K562 treated with DMSO at 1 percent for 4 hours (cell line): ENCODE data around the gene CHKB. TPM values are rescaled to one million over a fixed set of nuclear protein-coding genes. Genes with fewer than 3 reads are reported as not detected.

Experiments used
- total RNA-seq: library from RNA; unstranded; fragments of 300-600 nt; gene quantifications from 2 replicates; pipeline ENCODE4 v1.2.3, GENCODE V29; 2022; ENCODE audit not compliant: insufficient read depth

Gene CHKB, protein sequence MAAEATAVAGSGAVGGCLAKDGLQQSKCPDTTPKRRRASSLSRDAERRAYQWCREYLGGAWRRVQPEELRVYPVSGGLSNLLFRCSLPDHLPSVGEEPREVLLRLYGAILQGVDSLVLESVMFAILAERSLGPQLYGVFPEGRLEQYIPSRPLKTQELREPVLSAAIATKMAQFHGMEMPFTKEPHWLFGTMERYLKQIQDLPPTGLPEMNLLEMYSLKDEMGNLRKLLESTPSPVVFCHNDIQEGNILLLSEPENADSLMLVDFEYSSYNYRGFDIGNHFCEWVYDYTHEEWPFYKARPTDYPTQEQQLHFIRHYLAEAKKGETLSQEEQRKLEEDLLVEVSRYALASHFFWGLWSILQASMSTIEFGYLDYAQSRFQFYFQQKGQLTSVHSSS
- 17.3 and 26.2 TPM in 2 replicates for total RNA-seq

DNA sequence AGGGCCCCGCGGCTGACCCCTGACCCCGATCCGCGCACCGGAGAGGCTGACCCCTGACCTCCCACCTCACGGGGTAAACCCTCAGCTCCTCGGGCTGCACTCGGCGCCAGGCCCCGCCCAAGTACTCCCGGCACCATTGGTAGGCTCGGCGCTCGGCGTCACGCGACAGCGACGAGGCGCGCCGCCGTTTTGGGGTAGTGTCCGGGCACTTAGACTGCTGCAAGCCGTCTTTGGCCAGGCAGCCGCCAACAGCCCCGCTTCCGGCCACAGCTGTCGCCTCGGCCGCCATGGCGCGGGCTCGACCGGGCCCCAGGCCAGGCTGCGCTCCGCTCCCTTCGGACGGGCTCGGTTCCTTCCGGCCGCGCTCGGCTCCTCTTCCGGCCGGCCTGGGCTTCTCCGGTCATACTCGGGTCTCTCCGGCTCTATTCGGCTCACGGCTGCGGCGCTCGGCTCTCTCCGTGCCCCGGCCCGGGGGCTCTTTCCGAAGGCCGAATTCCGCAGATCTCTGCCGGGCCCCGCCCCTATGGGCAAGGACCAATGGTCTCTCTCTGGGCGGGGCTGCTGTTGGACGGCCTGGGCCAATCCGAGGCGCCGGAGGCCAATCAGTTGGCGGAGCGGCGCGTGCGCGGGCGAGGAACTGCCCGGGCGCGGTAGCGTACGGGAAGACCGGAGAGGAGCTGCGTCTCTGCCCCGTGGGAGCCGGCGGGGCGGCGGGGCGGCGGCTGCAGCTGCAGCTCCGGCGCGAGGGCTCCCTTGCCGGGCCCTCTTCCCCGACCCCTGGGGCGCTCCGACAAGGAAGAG lies at the start of gene CHKB:
CHKB (minus strand) TSS at position 357 of the 801 bp plus-strand sequence; CDS start at position 289, 68 bp downstream.

DNA sequence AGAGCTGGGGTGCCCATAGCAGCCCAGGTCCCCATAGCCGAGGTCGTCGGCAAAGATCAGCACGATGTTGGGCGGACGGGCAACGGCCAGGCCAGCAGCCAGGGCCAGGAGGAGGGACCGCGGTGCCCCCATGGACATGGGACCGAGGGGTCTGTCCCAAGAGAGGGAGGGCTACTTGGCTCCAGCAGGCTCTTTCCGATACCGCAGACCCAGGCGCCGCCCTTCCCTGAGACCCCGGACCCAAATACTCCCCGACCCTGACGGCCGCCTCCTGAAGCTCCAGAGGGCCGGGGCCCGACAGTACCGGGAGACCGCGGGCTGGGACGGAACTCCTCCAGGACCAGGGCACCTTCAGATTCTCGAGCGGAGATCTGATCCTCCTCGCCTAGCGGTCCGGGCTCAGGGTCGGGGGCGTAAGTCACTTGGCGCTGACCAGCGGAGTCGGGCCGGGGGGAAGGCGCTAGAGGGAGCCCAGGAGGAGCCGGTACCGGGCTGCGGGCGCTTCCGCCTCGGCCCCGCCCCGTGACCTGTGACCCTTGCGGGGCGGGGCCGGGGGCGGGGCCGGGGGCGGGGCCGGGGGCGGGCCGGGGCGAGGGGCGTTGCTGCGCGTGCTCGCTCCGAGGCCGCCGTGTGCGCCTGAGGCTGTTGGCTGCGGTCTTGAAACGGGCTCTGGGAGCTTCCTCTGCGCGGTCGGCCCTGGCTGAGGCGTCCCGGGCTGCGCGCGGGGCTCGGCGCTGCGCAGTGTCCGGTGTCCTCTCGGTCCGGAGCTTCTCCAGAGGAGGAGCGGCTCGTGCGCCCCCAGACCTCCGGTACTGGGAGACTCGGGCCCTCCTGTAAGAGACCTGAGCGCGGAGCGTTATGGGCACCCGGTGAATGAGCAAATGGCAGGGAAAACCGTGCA lies 45.2 kb upstream of the CHKB start, which contains the start of gene ARSA:
ARSA (minus strand) TSS at position 511 of the 901 bp plus-strand sequence; CDS start at position 138, 373 bp downstream.

DNA sequence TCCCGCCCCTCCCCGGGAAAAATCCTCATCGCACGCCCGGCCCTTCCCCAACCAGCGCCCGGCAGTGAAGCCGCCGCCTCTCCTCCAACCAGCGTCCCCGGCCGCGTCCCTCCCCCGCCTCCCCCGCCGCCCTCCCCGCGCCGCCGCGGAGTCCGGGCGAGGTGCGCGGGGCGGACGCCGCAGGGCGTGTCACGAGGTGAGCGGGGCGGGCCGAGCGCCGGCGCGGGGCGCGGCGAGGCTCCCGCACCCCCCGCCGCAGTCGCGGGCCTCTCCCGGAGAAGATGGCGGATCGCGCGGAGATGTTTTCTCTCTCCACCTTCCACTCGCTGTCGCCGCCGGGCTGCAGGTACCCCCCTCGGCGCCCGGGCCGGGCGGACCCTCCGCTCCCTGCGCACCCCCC lies 17.9 kb upstream of the CHKB start, which contains the start of gene MAPK8IP2:
MAPK8IP2 (plus strand) TSS at position 256 of the 400 bp plus-strand sequence; CDS start at position 282, 26 bp downstream.

DNA sequence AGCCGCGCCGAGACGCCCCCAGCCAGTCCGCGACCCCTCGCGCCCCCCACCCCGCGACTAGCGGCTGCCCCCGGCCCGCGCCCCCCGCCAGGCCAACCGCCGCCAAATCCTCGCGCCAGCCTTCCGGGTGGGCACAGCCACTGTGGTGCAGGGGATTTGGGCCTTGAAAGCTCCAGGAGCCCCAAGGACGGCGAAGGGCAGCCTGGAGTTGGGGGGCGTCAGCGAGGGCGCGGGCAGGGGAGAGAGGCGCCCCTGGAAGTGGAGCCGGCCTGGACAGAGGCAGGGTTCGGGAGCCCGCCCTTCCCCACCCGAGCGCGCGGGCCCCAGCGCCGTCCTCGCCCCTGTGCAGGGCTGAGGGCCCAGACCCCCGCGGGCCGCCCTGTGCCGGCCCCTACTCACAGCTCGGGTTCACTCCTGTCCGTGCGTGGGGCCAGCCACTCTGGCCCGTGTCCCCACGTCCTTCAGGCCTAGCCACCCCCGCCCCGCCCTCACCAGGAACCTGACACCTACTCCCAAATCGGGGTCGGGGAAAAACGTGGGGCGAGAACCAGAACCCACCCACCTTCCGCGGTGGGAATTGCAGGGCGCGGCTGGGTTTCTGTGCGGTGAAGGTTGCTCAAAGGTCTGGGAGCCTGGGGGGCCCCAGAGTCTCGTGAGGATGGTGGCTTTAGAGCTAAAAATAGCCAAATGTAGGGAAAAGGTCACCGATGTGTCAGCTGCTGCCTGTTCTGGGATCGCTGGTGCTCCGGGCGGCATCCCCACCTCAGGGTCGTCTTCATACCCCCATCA lies 4.5 kb downstream of the CHKB start, which contains the start of gene CPT1B:
CPT1B (minus strand) TSS at position 441 of the 789 bp plus-strand sequence. CDS start 512 bp downstream, outside the sequence.

DNA sequence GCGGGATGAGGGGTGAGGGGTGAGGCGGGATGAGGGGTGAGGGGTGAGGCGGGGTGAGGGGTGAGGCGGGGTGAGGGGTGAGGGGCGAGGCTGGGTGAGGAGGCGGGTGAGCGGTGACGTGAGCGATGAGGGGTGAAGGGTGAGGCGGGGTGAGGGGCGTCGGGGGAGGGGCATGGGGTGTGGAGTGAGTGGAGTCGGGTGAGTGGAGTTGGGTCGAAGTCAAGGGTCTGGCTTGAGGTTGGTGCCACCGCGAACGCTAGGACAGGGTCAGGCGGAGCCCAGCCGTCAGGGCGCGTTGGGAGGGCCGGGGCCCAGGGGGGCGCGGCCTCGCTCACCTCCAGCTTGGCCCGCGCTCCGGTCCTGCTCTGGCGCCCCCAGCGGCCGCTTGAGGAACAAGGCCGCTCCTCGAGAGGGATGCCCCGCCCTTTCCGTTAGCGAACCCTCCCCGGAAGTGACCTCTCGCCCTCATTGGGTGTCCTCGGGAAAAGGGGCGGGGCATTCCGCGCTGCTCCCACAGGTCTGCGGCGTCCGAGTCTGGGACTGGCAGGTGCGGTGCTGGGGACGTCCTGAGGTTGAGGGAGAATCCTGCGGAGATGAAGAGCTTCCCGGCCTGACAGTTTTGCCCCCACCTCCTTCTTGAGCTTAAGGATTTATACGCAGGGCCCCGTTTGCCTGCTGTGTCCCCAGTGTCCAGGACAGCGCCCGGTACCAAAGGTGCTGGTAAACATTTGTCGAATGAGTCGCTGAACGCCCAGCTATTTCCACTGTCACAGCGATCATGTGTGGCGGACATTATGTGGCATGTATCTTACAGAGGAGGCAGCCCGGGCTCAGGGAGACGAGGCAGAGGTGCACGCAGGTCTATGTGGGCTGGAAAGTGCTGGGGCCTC lies 19.9 kb downstream of the CHKB start, which contains the start of gene SYCE3:
SYCE3 (minus strand) TSS at position 397 of the 890 bp plus-strand sequence. CDS start 6,514 bp downstream, outside the sequence.

DNA sequence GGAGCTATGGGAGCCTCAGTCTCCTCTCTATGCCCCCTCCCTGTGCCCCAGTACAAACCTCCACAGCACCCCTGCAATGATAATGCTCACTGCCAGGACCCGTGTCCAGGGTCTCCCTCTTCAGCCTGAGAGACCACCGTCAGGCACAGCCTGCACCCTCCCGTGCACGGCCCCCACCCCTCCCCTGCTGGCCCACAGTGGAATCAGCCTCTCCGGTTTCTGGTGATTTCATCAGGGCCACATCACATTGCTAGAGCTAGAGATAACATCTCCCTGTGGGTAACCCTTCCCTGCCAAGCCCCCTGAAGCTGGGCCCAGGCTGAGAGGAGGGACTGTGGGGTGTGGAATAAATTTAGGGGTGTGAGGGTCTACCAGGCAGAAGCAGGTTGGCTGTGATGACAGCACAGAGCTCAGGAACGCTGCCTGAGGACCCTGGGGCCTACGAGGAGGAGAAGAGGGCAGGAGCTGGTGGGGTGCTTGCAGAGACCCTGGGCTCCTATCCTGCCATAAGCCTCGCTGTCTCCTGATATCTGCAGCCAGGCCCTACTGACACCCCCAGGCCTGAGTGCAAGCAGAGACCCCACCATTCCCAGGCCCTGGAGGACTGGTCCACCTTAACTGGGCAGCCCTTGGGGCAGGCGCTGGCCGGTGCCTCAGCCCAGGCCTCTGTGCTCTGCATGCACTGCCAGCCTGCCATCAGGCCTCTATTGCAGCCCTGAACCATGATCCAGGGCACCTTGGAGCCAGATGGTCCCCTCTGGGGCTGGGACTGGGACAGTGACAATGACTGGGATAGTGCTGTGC lies 36.9 kb downstream of the CHKB start, which contains the start of gene KLHDC7B:
KLHDC7B (plus strand) TSS at position 378 of the 804 bp plus-strand sequence; CDS start at position 723, 345 bp downstream.

DNA sequence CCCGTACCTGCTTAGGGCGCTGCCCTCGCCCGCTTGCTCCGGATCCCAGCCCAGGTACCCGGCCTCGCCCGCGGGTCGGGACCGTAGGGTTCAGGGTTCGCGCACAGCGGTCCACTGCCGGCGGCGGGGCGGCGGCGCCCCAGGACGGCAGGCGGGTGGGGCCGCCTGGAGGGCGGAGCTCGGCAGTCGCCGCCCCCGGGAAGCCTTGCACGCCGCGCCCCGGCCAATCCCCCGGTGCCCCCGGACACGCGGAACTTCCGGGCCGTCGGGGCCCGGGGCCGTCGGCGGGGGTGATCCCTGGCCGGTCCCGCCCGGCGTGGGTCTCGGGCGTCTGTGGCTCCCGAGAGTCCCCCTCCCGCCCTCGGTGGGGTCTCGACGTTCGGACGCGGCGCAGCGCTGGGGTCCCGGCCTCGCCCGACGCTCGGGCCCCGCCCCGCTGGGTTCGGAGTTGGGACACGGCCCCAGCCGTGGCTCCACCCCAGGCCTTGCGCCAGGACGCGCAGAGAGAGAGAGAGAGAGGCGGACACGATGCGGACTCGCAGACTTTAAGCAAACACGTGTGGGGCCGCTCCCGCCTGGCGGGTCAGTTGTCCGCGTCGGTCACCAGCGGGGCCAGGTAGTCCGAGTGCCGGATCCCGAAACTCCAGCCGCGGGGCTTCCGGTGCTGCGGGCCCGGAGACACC lies 52.6 kb downstream of the CHKB start, which contains the start of gene TYMP:
TYMP (minus strand) TSS at position 116 of the 683 bp plus-strand sequence. CDS start 303 bp downstream, outside the sequence.

Other genes with a start within 250 kb of the CHKB start
- 42.2 and 49.8 TPM in 2 replicates for gene PPP6R2, start 239.5 kb downstream of the CHKB start, total RNA-seq
- gene SBF1, start 107.8 kb downstream of the CHKB start, total RNA-seq = 46.6 and 47.5 TPM in 2 replicates
- gene ADM2, start 101.3 kb downstream of the CHKB start, total RNA-seq = 8.0 and 9.4 TPM in 2 replicates
- gene MIOX, start 96.0 kb downstream of the CHKB start, total RNA-seq = not detected in 2 replicates
- 52.4 and 57.2 TPM in 2 replicates for gene LMF2, start 75.1 kb downstream of the CHKB start, total RNA-seq
- 70.5 and 85.1 TPM in 2 replicates for gene NCAPH2, start 74.6 kb downstream of the CHKB start, total RNA-seq
- gene SCO2, start 57.3 kb downstream of the CHKB start, total RNA-seq = 2.4 and 4.6 TPM in 2 replicates
- 4.4 and 7.1 TPM in 2 replicates for gene TYMP, start 52.8 kb downstream of the CHKB start, total RNA-seq
- gene KLHDC7B, start 37.0 kb downstream of the CHKB start, total RNA-seq = 8.1 and 14.9 TPM in 2 replicates
- gene SYCE3, start 19.9 kb downstream of the CHKB start, total RNA-seq = not detected in 2 replicates
- 6.1 and 10.6 TPM in 2 replicates for gene CPT1B, start 4.4 kb downstream of the CHKB start, total RNA-seq
- gene MAPK8IP2, start 17.9 kb upstream of the CHKB start, total RNA-seq = 0.47 and 1.2 TPM in 2 replicates
- gene ARSA, start 45.3 kb upstream of the CHKB start, total RNA-seq = 21.2 and 25.4 TPM in 2 replicates
- not detected in 2 replicates for gene SHANK3, start 90.0 kb upstream of the CHKB start, total RNA-seq
- not detected in 2 replicates for gene ACR, start 155.4 kb upstream of the CHKB start, total RNA-seq
- gene RABL2B, start 200.8 kb upstream of the CHKB start, total RNA-seq = 4.6 and 4.8 TPM in 2 replicates